Astrocyte of the cerebellum (primary cell): Measurements from ENCODE around the gene LTB4R.
A peak's percentile ranks its signal among the peaks of the same experiment; 100 is the strongest.

Experiments used
- DNase-seq: peaks from one replicate; pipeline ENCODE4 v3.0.0-alpha.2; 2011; ENCODE audit warnings: low read depth
- H3K4me3 ChIP-seq: 2 replicates; pipeline ENCODE4 v1.5.1; 2011; ENCODE audit warnings: mild to moderate bottlenecking, low read depth, low read length, moderate library complexity
- in situ Hi-C: cut with HindIII; loops from 2 replicates; pipeline ENCODE4 v1.10.0; 2017; ENCODE audit warnings: low sequenced_read_pairs
- TF ChIP-seq, protein P1 (sequence below): IDR thresholded peaks from 2 replicates; pipeline ENCODE4 v1.5.1; 2012; ENCODE audit warnings: low read length, low read depth, moderate library complexity, mild to moderate bottlenecking; ENCODE audit errors: missing control alignments

The LTB4R gene

DNA sequence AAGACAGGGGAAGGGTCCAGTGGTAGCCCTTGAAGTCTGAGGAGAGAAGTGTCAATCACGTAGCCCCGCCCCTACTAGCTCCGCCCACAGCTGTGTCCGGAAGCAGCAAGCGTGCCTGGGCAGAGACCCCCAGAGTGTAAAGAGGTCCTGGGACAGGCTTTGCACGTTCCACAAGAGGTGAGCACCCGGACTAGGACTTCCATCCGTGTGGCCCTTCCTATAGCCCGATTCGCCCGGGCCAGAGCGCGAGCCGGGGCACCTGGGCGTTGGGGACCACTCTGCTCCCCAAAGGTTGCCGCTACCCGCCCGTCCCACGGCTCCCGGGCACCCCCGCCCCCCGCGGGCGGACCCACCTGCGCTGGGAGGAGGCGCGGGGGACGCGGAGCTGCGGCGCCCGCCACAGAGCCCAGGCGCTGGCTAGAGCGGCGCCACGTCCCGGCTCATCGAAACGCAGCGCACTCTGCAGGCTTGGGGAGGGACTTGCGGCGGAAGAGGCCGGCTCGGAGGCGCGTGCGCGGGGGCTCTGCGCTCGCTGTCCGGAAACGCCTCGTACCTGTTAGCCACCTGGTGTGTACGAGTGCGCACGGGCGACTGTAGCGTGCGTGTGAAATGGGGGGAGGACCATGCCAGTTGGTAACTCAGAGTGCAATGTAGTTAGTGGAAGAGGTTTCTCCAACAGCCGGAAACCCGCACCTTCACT is 40.0 kb upstream of the LTB4R start, which contains the start of gene RABGGTA:
RABGGTA (minus strand) TSS at position 464 of the 700 bp plus-strand sequence. CDS start 482 bp downstream, outside the sequence.
- TF ChIP-seq, protein P1, sequence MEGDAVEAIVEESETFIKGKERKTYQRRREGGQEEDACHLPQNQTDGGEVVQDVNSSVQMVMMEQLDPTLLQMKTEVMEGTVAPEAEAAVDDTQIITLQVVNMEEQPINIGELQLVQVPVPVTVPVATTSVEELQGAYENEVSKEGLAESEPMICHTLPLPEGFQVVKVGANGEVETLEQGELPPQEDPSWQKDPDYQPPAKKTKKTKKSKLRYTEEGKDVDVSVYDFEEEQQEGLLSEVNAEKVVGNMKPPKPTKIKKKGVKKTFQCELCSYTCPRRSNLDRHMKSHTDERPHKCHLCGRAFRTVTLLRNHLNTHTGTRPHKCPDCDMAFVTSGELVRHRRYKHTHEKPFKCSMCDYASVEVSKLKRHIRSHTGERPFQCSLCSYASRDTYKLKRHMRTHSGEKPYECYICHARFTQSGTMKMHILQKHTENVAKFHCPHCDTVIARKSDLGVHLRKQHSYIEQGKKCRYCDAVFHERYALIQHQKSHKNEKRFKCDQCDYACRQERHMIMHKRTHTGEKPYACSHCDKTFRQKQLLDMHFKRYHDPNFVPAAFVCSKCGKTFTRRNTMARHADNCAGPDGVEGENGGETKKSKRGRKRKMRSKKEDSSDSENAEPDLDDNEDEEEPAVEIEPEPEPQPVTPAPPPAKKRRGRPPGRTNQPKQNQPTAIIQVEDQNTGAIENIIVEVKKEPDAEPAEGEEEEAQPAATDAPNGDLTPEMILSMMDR, result peak; percentile 59
- in situ Hi-C loops, result no loop called here
- peak; percentile 64 for DNase-seq
- peak within 1 kb of the TSS; percentile 91 for H3K4me3 ChIP-seq

DNA sequence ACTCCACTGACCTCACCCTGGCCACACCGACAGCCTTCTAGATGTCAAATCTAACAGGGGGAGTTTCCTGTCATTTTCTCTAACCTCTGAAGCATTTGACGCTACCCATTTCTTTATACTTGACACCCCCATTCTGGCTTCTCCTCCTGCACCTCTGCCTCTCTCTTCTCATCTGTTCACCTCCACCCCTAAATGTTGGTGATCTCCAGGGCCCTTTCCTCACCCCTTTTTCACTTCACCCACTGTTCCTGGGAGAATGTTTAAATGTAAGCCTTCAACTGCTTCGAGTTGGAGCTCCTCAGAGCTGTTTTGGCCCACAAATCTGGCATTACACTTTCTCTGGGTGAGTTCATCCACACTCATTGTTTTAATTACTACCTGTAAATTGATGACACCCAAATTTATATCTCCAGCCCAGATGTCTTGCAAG is 39.5 kb upstream of the LTB4R start:
- in situ Hi-C loops, result no loop called here
- TF ChIP-seq, protein P1, result no peak
- DNase-seq, result no peak

DNA sequence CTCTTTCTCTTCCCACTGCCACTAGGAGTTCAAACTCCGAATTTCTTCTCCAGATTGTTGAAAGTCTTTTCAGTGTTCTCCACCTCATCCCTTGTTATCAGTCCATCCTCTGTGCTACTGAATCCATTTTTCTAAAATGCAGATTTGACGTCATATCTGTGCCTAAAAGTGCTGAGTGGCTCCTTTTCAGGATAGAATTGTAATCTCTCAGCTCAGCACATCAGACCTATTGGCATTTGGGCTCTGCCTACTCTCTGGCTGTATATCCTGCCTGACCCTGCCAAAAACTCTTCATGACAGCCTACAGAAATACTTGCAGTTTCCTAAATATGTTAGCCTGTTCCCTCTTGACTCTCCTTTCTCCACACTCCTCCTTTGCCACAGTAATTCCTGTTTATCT is 38.8 kb upstream of the LTB4R start:
- H3K4me3 ChIP-seq, result no peak overlapping the region
- no peak for DNase-seq
- TF ChIP-seq, protein P1, result no peak
- in situ Hi-C loops, result no loop called here

More for the DNA sequence above, 39.5 kb upstream of the LTB4R start:
- H3K4me3 ChIP-seq, result peak overlapping the region; percentile 91

DNA sequence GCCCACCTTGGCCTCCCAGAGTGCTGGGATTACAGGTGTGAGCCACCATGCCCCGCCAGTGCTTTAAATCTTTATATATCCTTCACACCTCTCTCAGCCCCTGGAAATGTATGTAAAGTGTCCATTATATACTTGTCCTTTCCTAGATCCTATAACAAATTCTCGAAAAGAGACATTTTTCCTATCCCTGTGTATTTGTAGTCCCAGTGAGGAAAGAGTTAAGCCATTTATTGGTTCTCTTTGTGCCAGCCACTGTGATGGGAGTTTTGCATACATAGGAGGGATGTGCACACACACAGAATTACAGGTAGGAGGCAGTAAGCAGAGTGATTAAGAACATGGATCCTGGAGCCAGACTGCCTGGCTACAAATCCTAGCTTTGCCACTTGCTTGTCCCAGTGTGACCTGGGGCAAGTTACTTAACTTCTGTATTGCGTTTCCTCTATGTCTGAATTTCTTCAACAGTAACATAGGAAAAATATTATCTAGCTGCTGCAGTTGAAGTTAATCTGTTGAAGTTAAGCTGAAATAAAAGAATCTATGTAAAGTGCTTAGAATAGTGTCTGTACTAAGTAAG is 37.8 kb upstream of the LTB4R start:
- no peak overlapping the region for H3K4me3 ChIP-seq
- DNase-seq, result no peak
- TF ChIP-seq, protein P1, result peak; percentile 4
- in situ Hi-C loops, result no loop called here

DNA sequence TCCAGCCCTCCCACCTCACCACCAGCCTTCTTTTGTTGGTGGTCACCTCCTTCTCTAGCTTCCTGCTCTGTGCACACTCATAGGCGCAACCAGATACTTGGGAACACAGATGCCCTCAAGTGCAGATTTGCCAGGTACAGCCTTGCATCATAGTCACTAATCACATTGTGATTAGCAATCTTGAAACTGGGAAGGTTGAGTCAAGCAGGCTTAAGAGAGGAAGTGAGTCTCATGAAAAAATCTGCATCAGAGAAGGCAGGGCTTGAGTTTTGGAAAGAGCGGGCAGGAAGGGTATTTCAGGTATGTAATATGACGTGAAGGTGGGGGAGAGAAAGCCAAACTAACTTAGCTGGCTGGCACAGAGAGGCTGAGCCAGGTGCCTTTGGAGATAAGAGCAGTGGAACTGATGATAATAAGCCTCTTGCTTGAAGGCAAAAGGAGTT is 37.2 kb upstream of the LTB4R start:
- TF ChIP-seq, protein P1, result no peak
- H3K4me3 ChIP-seq, result no peak overlapping the region
- DNase-seq, result no peak
- in situ Hi-C loops, result no loop called here

DNA sequence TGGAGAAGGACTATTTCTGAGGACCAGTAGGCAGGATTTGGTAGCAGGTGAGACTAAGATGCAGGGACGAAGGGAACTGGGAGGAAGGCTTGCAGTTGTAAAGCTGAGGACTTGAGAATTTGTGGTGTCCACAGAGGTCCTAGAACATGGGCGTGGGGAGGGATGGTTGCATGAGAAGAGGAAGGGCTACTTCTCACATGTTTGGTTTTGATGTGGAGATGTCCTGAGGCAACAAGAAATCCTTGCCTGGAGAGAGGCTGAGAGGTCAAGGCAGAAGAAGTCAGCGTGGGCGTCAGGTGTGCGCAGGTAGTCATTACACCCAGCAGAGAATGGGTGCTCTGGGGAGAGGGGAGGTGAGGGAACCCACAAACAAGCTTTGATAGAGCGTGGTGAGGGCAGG is 34.2 kb upstream of the LTB4R start:
- in situ Hi-C loops, result no loop called here
- DNase-seq, result no peak
- H3K4me3 ChIP-seq, result no peak overlapping the region
- TF ChIP-seq, protein P1, result no peak
